ENCODE data around the gene OR52A1. TPM values are rescaled to one million over a fixed set of nuclear protein-coding genes. Genes with fewer than 3 reads are reported as not detected.

Gene OR52A1
- total and polyA plus RNA-seq, 2 of the 4 experiments (the other 2 are of a cell fraction), result not detected

DNA sequence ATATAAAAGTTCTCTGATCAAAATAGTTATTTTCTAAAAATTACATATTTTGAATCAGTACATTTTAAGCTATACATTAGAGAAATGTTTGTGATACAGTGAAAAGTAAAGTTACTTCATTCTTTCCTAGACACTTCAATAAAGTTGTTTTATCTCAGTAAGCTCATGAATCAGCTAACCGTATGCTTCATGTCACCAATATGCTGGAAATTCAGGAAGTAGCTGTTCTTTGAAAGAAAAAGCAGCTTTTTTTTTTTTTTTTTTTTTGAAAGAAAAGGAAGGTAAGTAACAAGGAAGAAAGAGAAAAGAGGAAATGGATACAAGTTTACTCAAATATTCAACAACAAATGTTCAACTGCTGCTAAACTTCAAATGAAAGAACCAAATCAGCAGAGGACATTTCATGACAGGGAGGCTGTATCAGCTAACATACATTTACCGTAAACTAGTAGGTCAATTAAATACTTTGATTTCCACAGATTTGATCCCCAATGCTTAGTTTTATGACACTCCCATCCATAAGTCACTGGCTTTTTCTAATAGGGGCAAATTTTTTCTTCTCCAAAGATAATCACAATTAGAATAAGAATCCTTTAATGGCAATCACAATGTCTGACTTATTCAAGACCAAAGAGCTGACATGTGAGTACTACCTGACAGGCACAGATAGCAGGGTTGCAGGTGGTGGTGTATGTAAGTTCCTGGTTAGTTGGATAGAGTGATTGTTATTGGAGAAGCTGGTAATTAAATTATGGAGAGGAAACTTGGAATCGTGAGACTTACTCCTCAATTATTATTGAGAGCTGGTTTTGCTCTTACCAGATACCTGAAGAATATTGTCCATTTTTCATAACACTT, 754 bp downstream of the OR52A1 start:
- Histone ChIP-seq H3K27ac (ENCODE audit: insufficient read depth, low read length) (no peak overlapping the region), H4K20me1 (ENCODE audit: insufficient read depth, low read length) (no peaks in the 10 kb centered on the region), H2BK20ac (ENCODE audit: low read depth, low read length) (no peak overlapping the region), H3K14ac (replicated peaks; ENCODE audit: low read depth, low read length) (no peak overlapping the region), H3K4ac (ENCODE audit: low read depth, low read length) (no peak overlapping the region), H3K18ac (ENCODE audit: low read depth, low read length) (no peak overlapping the region), H3K79me1 (ENCODE audit: low read depth in 1 of 2, low read length in 2 of 2) (no peaks in the 10 kb centered on the region), H2AK5ac (ENCODE audit: low read depth, low read length) (no peak overlapping the region), H2BK5ac (ENCODE audit: low read depth, low read length, poor library complexity, severe bottlenecking) (no peak overlapping the region), H2BK120ac (ENCODE audit: low read depth, low read length) (no peak overlapping the region), H3K4me3 (ENCODE audit: insufficient read depth, low read depth, low read length) (no peak overlapping the region), H3K36me3 (ENCODE audit: control insufficient read depth, insufficient read depth, low read length) (no peaks in the 10 kb centered on the region), H3K27me3 (ENCODE audit: control insufficient read depth, insufficient read depth, low read length) (no peaks in the 10 kb centered on the region; the same call in 1 of the 2 replicates), H4K5ac (ENCODE audit: low read depth, low read length) (no peak overlapping the region), H3K4me2 (ENCODE audit: low read depth, low read length) (no peak overlapping the region), H3K9me3 (ENCODE audit: control insufficient read depth, insufficient read depth, low read length) (no peaks in the 10 kb centered on the region), H2AK9ac (replicated peaks; ENCODE audit: low read depth, low read length, poor library complexity) (no peak overlapping the region), H4K8ac (ENCODE audit: low read depth in 2 of 2, low read length in 2 of 2) (no peak overlapping the region), H3K9me1 (ENCODE audit: insufficient read depth, low read length) (no peaks in the 10 kb centered on the region), H2AFZ (replicated peaks; ENCODE audit: low read length, poor library complexity) (no peak overlapping the region), H4K91ac (ENCODE audit: insufficient read depth, low read depth, low read length) (no peak overlapping the region), H3K4me1 (ENCODE audit: control insufficient read depth, insufficient read depth, low read length) (no peaks in the 10 kb centered on the region), H3K9ac (ENCODE audit: low read depth, low read length) (no peak overlapping the region), H3K23ac (ENCODE audit: low read depth, low read length) (no peak overlapping the region), H2BK15ac (ENCODE audit: low read depth, low read length) (no peak overlapping the region), H3K56ac (ENCODE audit: extremely low read depth, insufficient read depth, low read length) (no peak overlapping the region)
- dilution Hi-C loops (cut with HindIII; ENCODE audit: low sequenced_read_pairs, unreplicated experiment), result no loop called here
- BruUV-seq (replicated peaks), result no TSS peak
- DNase-seq (no peak), ATAC-seq (ENCODE audit: low read depth) (no peak)
- WGBS, 2 experiments (ENCODE audit: extremely low coverage in 2 of 2, insufficient read length in 1 of 2), result no CpG with 5 or more reads among the region's 3 CpGs
- intact Hi-C loops (cut with micrococcal nuclease), result no loop called here
- in situ Hi-C loops (cut with MboI; ENCODE audit: low sequenced_read_pairs), result no loop called here
- CTCF ChIA-PET, result no interaction called here
- POLR2A ChIA-PET (ENCODE audit: unreplicated experiment), result interaction anchor here (0.6 kb wide), 1 partner anchor 139 kb away, joined by 3 read pairs; no protein-coding TSS in a partner anchor
- TF ChIP-seq POLR2A (IDR thresholded peaks at IDR 0.05; ENCODE audit: low read depth, low read length) (no peak), CHD1 (IDR thresholded peaks at IDR 0.05; ENCODE audit: low read depth, low read length) (no peak)
- TF ChIP-seq, protein P1, sequence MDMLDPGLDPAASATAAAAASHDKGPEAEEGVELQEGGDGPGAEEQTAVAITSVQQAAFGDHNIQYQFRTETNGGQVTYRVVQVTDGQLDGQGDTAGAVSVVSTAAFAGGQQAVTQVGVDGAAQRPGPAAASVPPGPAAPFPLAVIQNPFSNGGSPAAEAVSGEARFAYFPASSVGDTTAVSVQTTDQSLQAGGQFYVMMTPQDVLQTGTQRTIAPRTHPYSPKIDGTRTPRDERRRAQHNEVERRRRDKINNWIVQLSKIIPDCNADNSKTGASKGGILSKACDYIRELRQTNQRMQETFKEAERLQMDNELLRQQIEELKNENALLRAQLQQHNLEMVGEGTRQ (IDR thresholded peaks at IDR 0.05; ENCODE audit: low read depth, low read length), result no peak
